Osteocyte (in vitro differentiated cells): ENCODE data around the gene TAGLN3. TPM values are rescaled to one million over a fixed set of nuclear protein-coding genes. Genes with fewer than 3 reads are reported as not detected.

ENCODE experiments used
- DNase-seq: peaks from one replicate; pipeline ENCODE4 v3.0.0; 2021; ENCODE audit warnings: mixed read lengths; ENCODE audit not compliant: unreplicated experiment; ENCODE audit errors: extremely low spot score
- H3K27ac Mint-ChIP-seq: one replicate; pipeline ENCODE4 v1.8.0; 2021; ENCODE audit warnings: mild to moderate bottlenecking, mixed read lengths; ENCODE audit not compliant: unreplicated experiment
- H3K27me3 Mint-ChIP-seq: one replicate; pipeline ENCODE4 v1.8.0; 2021; ENCODE audit warnings: mixed read lengths; ENCODE audit not compliant: unreplicated experiment
- H3K36me3 Mint-ChIP-seq: one replicate; pipeline ENCODE4 v1.8.0; 2021; ENCODE audit warnings: mixed read lengths; ENCODE audit not compliant: unreplicated experiment
- H3K4me1 Mint-ChIP-seq: one replicate; pipeline ENCODE4 v1.8.0; 2021; ENCODE audit warnings: mixed read lengths; ENCODE audit not compliant: unreplicated experiment
- H3K4me3 Mint-ChIP-seq: one replicate; pipeline ENCODE4 v1.8.0; 2021; ENCODE audit warnings: mild to moderate bottlenecking, moderate library complexity, mixed read lengths; ENCODE audit not compliant: unreplicated experiment
- H3K9me3 Mint-ChIP-seq: one replicate; pipeline ENCODE4 v1.8.0; 2021; ENCODE audit warnings: mixed read lengths; ENCODE audit not compliant: unreplicated experiment
- total RNA-seq: library from RNA; stranded (reverse); gene quantifications from 2 replicates; pipeline ENCODE4 v1.2.1, GENCODE V29; 2021
- TF ChIP-seq, protein P1 (sequence below): fragments of 200-600 bp; sonication (generic); IDR thresholded peaks from 2 replicates; pipeline ENCODE4 v1.5.0; 2021; ENCODE audit warnings: antibody characterized with exemption, mild to moderate bottlenecking, moderate library complexity

Gene TAGLN3
- total RNA-seq, 1 donor from 2014 or later = not detected

DNA sequence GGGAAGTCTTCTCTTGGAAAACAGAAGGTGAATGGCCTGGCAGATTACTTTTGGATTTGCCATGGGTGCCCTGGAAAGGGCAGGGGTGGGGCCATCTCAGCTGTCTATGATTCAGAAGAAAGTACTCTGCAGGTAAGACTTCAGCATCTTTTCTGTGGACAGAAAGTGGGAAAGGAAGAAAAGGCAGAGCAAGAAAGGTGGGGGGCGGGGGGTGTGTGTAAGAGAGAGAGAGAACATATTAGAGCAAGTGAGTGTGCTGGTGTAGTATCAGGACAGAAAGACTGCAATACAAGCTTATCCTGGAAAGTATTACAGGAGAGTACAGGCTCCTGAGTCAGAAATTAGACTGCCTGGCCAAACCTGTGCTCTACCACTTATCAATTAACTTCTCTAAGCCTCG, 5.5 kb downstream of the TAGLN3 start:
- Mint-ChIP-seq H3K4me1 (peaks cover 15% of the 10 kb centered on the region), H3K4me3 (no peak overlapping the region), H3K9me3 (no peaks in the 10 kb centered on the region), H3K27ac (no peak overlapping the region), H3K36me3 (no peaks in the 10 kb centered on the region), H3K27me3 (no peaks in the 10 kb centered on the region)
- TF ChIP-seq, protein P1, sequence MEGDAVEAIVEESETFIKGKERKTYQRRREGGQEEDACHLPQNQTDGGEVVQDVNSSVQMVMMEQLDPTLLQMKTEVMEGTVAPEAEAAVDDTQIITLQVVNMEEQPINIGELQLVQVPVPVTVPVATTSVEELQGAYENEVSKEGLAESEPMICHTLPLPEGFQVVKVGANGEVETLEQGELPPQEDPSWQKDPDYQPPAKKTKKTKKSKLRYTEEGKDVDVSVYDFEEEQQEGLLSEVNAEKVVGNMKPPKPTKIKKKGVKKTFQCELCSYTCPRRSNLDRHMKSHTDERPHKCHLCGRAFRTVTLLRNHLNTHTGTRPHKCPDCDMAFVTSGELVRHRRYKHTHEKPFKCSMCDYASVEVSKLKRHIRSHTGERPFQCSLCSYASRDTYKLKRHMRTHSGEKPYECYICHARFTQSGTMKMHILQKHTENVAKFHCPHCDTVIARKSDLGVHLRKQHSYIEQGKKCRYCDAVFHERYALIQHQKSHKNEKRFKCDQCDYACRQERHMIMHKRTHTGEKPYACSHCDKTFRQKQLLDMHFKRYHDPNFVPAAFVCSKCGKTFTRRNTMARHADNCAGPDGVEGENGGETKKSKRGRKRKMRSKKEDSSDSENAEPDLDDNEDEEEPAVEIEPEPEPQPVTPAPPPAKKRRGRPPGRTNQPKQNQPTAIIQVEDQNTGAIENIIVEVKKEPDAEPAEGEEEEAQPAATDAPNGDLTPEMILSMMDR = no peak
- no peak for DNase-seq

DNA sequence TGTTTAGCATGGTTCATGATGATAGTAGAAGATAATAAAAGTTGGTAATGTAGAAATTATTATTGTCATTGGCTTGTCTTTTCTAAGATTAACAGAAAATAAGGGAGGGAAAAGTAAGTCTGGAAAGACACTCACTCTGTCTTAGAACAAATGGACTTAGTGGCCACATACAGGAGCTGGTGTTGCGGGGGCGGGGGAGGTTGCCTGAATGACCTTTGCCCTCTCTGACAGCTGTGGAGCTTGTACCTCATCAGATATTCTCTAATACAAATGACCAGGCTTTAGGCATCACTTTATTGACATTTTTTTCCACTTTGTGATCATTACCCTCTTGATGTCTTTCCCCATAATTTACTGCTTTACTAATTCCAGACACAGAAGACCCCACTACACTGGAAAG, 5.9 kb downstream of the TAGLN3 start:
- DNase-seq = no peak
- H3K27ac Mint-ChIP-seq = no peak overlapping the region
- H3K27me3 Mint-ChIP-seq = no peaks in the 10 kb centered on the region
- H3K4me1 Mint-ChIP-seq = peaks cover 11% of the 10 kb centered on the region
- H3K36me3 Mint-ChIP-seq = no peaks in the 10 kb centered on the region
- H3K9me3 Mint-ChIP-seq = no peaks in the 10 kb centered on the region
- H3K4me3 Mint-ChIP-seq = no peak overlapping the region
- TF ChIP-seq, protein P1 = no peak

DNA sequence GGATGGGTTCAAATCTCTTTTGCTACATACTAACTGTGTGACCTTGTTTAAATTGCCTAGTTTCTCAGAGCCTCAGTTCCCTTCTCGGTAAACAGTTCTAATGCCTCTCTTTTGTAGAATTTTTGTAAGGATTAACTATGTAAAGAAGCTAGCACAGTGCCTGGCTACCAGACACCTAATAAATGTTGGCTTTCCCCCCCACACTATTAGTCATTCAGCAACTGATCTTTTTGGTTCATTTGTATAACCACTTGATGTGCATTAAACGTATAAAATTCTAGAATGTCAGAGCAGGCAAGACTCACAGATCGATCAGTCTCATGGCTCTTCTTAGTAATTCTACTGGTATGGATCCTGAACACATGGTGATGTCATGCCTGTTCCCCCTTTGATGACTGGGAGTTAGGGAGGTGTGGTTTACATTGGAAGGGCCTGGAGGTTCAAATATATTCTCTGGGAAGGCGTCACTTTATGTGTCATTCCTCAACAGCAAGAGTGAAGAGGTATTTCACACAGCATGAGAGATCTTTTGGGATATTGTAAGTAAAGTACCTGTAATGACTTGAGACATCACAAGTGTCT, 6.5 kb downstream of the TAGLN3 start:
- H3K4me1 Mint-ChIP-seq = peaks cover 11% of the 10 kb centered on the region
- H3K4me3 Mint-ChIP-seq = no peak overlapping the region
- TF ChIP-seq, protein P1 = no peak
- no peaks in the 10 kb centered on the region for H3K27me3 Mint-ChIP-seq
- H3K27ac Mint-ChIP-seq = no peak overlapping the region
- no peak for DNase-seq
- no peaks in the 10 kb centered on the region for H3K36me3 Mint-ChIP-seq
- no peaks in the 10 kb centered on the region for H3K9me3 Mint-ChIP-seq

DNA sequence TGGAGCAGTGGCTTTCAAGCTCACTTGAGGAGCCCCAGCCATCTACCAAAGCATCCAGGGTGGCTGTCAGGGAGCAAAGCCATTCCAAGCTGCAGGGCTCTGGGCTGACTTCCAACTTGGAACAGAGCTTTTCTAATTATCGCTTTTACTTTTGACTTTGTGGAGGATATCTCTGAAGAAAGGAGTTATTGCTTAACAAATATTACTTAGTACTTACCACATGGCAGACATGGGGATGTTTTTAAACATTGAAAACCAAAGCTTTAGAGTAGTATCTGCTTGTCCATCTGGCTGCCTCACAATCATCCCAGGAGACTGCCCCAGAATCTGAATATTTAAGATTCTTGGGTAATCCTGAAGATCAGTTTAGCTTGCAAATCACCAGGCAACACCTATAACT, 8.9 kb downstream of the TAGLN3 start:
- no peak for DNase-seq
- no peaks in the 10 kb centered on the region for H3K9me3 Mint-ChIP-seq
- H3K27me3 Mint-ChIP-seq = no peaks in the 10 kb centered on the region
- H3K4me1 Mint-ChIP-seq = peaks cover 28% of the 10 kb centered on the region
- no peak overlapping the region for H3K27ac Mint-ChIP-seq
- no peak overlapping the region for H3K4me3 Mint-ChIP-seq
- TF ChIP-seq, protein P1 = no peak
- no peaks in the 10 kb centered on the region for H3K36me3 Mint-ChIP-seq

DNA sequence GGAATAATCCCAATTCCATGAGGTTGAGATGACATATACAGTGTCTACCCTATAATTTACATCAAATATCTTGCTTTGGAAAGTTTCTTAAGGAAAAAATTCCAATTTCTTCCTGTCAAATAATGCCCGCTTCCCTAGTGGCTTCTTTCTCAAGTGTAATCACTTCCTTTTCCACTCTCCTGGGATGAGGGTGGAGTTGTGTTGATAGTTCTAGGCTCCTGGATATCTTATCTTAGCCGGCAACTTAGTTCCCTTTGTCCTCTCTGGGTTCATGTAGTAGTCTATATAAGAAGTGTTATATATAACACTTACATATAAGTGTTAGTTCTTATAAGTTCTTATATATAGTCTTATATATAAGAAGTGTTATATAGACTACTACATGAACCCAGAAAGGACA, 10.9 kb downstream of the TAGLN3 start:
- TF ChIP-seq, protein P1 = no peak
- no peak for DNase-seq
- Mint-ChIP-seq H3K36me3 (no peaks in the 10 kb centered on the region), H3K4me1 (peaks cover 30% of the 10 kb centered on the region), H3K9me3 (no peaks in the 10 kb centered on the region), H3K27ac (no peak overlapping the region), H3K4me3 (no peak overlapping the region), H3K27me3 (no peaks in the 10 kb centered on the region)
